CD4-positive, alpha-beta T cell treated with Interleukin-4 for 4 hours (primary cell): ENCODE results near the gene TUBGCP3.
"Not testable (repeated sequence)": the region's sequence is repeated elsewhere in the genome, so short reads cannot be mapped to it uniquely, and the experiment has no call there.

Experiments used
- DNase-seq: peaks from one replicate; pipeline ENCODE4 v3.0.0-alpha.2; 2020

The TUBGCP3 gene

GRCh38 chr13:112522578-112522977 lies 65.4 kb downstream of the TUBGCP3 start:
- no peak for DNase-seq

- DNase-seq: no peak
Measured at GRCh38 chr13:112521073-112521685, 66.8 kb downstream of the TUBGCP3 start.

GRCh38 chr13:112519517-112520060 lies 68.4 kb downstream of the TUBGCP3 start:
- no peak for DNase-seq

GRCh38 chr13:112516218-112516617 lies 71.7 kb downstream of the TUBGCP3 start:
- DNase-seq: no peak

GRCh38 chr13:112513761-112514160 lies 74.2 kb downstream of the TUBGCP3 start:
- no peak for DNase-seq

GRCh38 chr13:112510987-112511685 lies 76.8 kb downstream of the TUBGCP3 start:
- DNase-seq: no peak

- no peak for DNase-seq
Measured at GRCh38 chr13:112510002-112510780, 77.8 kb downstream of the TUBGCP3 start.

GRCh38 chr13:112509190-112509589 lies 78.8 kb downstream of the TUBGCP3 start:
- no peak for DNase-seq

GRCh38 chr13:112506046-112506445 lies 81.9 kb downstream of the TUBGCP3 start:
- no peak for DNase-seq

GRCh38 chr13:112496166-112496565 lies 91.8 kb downstream of the TUBGCP3 start:
- DNase-seq: no peak

GRCh38 chr13:112495465-112495864 lies 92.5 kb downstream of the TUBGCP3 start:
- no peak for DNase-seq

- no peak for DNase-seq
Measured at GRCh38 chr13:112489199-112489598, 98.8 kb downstream of the TUBGCP3 start.

- not testable (repeated sequence) for DNase-seq
Measured at GRCh38 chr13:112488343-112489050, 99.5 kb downstream of the TUBGCP3 start.

GRCh38 chr13:112487127-112487517 lies 100.8 kb downstream of the TUBGCP3 start:
- DNase-seq: no peak

GRCh38 chr13:112486386-112487126 lies 101.4 kb downstream of the TUBGCP3 start:
- no peak for DNase-seq

GRCh38 chr13:112485814-112486213 lies 102.1 kb downstream of the TUBGCP3 start:
- not testable (repeated sequence) for DNase-seq

- no peak for DNase-seq
Measured at GRCh38 chr13:112483299-112483698, 104.7 kb downstream of the TUBGCP3 start.

GRCh38 chr13:112481458-112481857 lies 106.5 kb downstream of the TUBGCP3 start:
- no peak for DNase-seq

GRCh38 chr13:112479389-112479788 lies 108.6 kb downstream of the TUBGCP3 start:
- no peak for DNase-seq

- no peak for DNase-seq
Measured at GRCh38 chr13:112477070-112477619, 110.8 kb downstream of the TUBGCP3 start.

GRCh38 chr13:112475889-112476288 lies 112.1 kb downstream of the TUBGCP3 start:
- DNase-seq: no peak

GRCh38 chr13:112474869-112475268 lies 113.1 kb downstream of the TUBGCP3 start:
- DNase-seq: no peak
